ENCODE measurements around the gene PCDHB2. TPM values are rescaled to one million over a fixed set of nuclear protein-coding genes. Genes with fewer than 3 reads are reported as not detected.
A peak's percentile ranks its signal among the peaks of the same experiment; 100 is the strongest.

Gene PCDHB2
- total RNA-seq (43.9 and 51.5 TPM in 2 replicates), polyA plus RNA-seq (25.0 and 31.2 TPM in 2 replicates)

DNA sequence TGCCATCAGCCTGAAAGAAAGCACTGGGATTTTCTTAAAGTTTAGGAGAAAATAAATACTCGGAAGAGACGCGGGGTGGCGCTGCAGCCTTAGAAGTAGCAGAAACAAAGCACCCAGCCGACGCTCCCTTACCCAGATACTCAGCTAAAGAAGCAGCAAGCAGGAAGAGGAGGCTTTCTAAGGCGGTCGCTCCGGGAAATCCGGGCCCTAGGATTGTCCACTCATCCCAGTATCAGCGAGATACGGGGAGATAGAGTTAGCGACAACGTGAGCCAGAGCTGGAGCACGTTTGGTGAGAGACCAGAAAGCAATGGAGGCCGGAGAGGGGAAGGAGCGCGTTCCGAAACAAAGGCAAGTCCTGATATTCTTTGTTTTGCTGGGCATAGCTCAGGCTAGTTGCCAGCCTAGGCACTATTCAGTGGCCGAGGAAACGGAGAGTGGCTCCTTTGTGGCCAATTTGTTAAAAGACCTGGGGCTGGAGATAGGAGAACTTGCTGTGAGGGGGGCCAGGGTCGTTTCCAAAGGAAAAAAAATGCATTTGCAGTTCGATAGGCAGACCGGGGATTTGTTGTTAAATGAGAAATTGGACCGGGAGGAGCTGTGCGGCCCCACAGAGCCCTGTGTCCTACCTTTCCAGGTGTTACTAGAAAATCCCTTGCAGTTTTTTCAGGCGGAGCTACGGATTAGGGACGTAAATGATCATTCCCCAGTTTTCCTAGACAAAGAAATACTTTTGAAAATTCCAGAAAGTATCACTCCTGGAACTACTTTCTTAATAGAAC, at the start of gene PCDHB2:
TSS of gene PCDHB2 (plus strand) at position 135 of the 782 bp plus-strand sequence. CDS start at position 311, 176 bp downstream.
- H3K27ac ChIP-seq = peak within 1 kb of the TSS; percentile 91
- no peaks in the 10 kb centered on the region for H3K4me1 ChIP-seq (ENCODE audit: low read depth)
- H3K4me3 ChIP-seq = peak within 1 kb of the TSS; percentile 47
- TF ChIP-seq CTCF (IDR thresholded peaks at IDR 0.05; ENCODE audit: low read depth, low read length) = no peak
- no peaks in the 10 kb centered on the region for H3K9me3 ChIP-seq (ENCODE audit: low read depth)
- peak; percentile 6 to 91 for DNase-seq (ENCODE audit: low read depth in 1 of 2, low spot score in 1 of 2)
- H3K27me3 ChIP-seq = no peaks in the 10 kb centered on the region
- H3K36me3 ChIP-seq = no peaks in the 10 kb centered on the region

- no peak for TF ChIP-seq CTCF (IDR thresholded peaks at IDR 0.05; ENCODE audit: low read depth, low read length)
- H3K4me3 ChIP-seq = peak within 1 kb of the TSS; percentile 36
- DNase-seq (ENCODE audit: low read depth in 1 of 2, low spot score in 1 of 2) = peak in 1 of 2 donors; percentile 42
- H3K27ac ChIP-seq = no peak within 1 kb of the TSS
- no peaks in the 10 kb centered on the region for H3K36me3 ChIP-seq
- H3K4me1 ChIP-seq (ENCODE audit: low read depth) = no peaks in the 10 kb centered on the region
- H3K27me3 ChIP-seq = peaks cover 67% of the 10 kb centered on the region
- no peaks in the 10 kb centered on the region for H3K9me3 ChIP-seq (ENCODE audit: low read depth)
Observed at GRCh38 chr5:141050622-141051520, 43.5 kb upstream of the PCDHB2 start, which contains the start of gene PCDHB1. Gene PCDHB1 (plus strand): TSS chr5:141051374. CDS start chr5:141051471, 97 bp downstream.

GRCh38 chr5:141051521-141051866, 42.9 kb upstream of the PCDHB2 start:
- no peak for TF ChIP-seq CTCF (IDR thresholded peaks at IDR 0.05; ENCODE audit: low read depth, low read length)
- Histone ChIP-seq H3K36me3 (no peaks in the 10 kb centered on the region), H3K9me3 (ENCODE audit: low read depth) (no peaks in the 10 kb centered on the region), H3K27ac (no peak overlapping the region), H3K4me1 (ENCODE audit: low read depth) (no peaks in the 10 kb centered on the region), H3K27me3 (peaks cover 64% of the 10 kb centered on the region), H3K4me3 (peak overlapping the region; percentile 36)
- no peak for DNase-seq (ENCODE audit: low read depth in 1 of 2, low spot score in 1 of 2)

DNA sequence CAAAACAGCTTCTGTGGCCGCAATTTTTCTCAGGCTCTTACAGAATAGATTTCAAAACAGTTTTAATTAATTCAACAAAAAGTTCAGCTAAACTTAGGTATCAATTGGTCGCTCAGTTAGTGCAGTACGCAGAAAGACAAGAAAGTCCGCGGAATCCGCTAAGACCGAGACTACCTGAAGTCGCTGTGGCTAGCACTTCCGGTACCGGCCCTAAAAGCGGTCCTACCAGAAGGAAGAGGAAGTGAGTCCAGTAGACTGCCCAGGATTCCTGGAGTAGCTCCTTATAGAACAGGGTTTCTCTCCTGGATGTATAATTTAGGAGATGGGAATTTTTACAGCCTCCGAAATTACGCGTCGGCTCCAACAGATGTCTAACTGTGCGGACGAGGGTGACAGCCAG, 16.6 kb upstream of the PCDHB2 start:
- peaks cover 33% of the 10 kb centered on the region for H3K27me3 ChIP-seq
- no peak for DNase-seq (ENCODE audit: low read depth in 1 of 2, low spot score in 1 of 2)
- H3K4me3 ChIP-seq = no peak overlapping the region
- H3K27ac ChIP-seq = no peak overlapping the region
- no peaks in the 10 kb centered on the region for H3K36me3 ChIP-seq
- no peaks in the 10 kb centered on the region for H3K9me3 ChIP-seq (ENCODE audit: low read depth)
- no peaks in the 10 kb centered on the region for H3K4me1 ChIP-seq (ENCODE audit: low read depth)
- TF ChIP-seq CTCF (IDR thresholded peaks at IDR 0.05; ENCODE audit: low read depth, low read length) = no peak

GRCh38 chr5:141082228-141082627, 12.2 kb upstream of the PCDHB2 start:
- H3K36me3 ChIP-seq = no peaks in the 10 kb centered on the region
- H3K4me3 ChIP-seq = no peak overlapping the region
- H3K4me1 ChIP-seq (ENCODE audit: low read depth) = no peaks in the 10 kb centered on the region
- no peak for DNase-seq (ENCODE audit: low read depth in 1 of 2, low spot score in 1 of 2)
- H3K27ac ChIP-seq = no peak overlapping the region
- H3K27me3 ChIP-seq = peaks cover 20% of the 10 kb centered on the region
- TF ChIP-seq CTCF (IDR thresholded peaks at IDR 0.05; ENCODE audit: low read depth, low read length) = no peak
- H3K9me3 ChIP-seq (ENCODE audit: low read depth) = no peaks in the 10 kb centered on the region
